HepG2 (cell line): Measurements from ENCODE around the gene MAP2K1. TPM values are rescaled to one million over a fixed set of nuclear protein-coding genes. Genes with fewer than 3 reads are reported as not detected.
A peak's percentile ranks its signal among the peaks of the same experiment; 100 is the strongest.

Experiments
- ARID2 ChIP-seq: sonication (generic); formaldehyde crosslinking; IDR thresholded peaks from 2 replicates; pipeline ENCODE4 v1.8.1; 2022; ENCODE audit warnings: mild to moderate bottlenecking, missing genetic modification reagents, borderline replicate concordance
- BCL6 ChIP-seq: IDR thresholded peaks from 2 replicates; pipeline ENCODE4 v1.6.1; 2016; ENCODE audit warnings: missing genetic modification reagents, missing compliant biosample characterization
- ELF1 ChIP-seq: sonication (generic); formaldehyde crosslinking; IDR thresholded peaks from 2 replicates; pipeline ENCODE4 v1.4.0; 2020; ENCODE audit warnings: missing genetic modification reagents
- HOXA9 ChIP-seq: sonication (generic); formaldehyde crosslinking; IDR thresholded peaks from 2 replicates; pipeline ENCODE4 v1.8.1; 2022; ENCODE audit warnings: missing genetic modification reagents, mild to moderate bottlenecking, moderate library complexity, borderline replicate concordance
- MIER2 ChIP-seq: IDR thresholded peaks from 2 replicates; pipeline ENCODE4 v1.6.1; 2016; ENCODE audit warnings: missing biosample characterization, missing genetic modification reagents
- NONO ChIP-seq, 2 experiments: fragments of 450-650 bp in 1 of 2; sonication (generic) in 1 of 2; formaldehyde crosslinking in 1 of 2; IDR thresholded peaks in 1 of 2; conservative IDR thresholded peaks in 1 of 2; 2 replicates each; pipeline versions ENCODE4 v1.6.1 to v1.8.0; 2017 to 2022; ENCODE audit warnings: mild to moderate bottlenecking in 1 of 2, missing genetic modification reagents in 1 of 2, moderate library complexity in 1 of 2
- RARA ChIP-seq: IDR thresholded peaks from 2 replicates; pipeline ENCODE4 v1.6.1; 2016; ENCODE audit warnings: missing genetic modification reagents, missing compliant biosample characterization
- ZNF142 ChIP-seq: sonication (generic); formaldehyde crosslinking; IDR thresholded peaks from 2 replicates; pipeline ENCODE4 v1.4.0; 2020; ENCODE audit warnings: missing genetic modification reagents
- ZNF160 ChIP-seq: sonication (generic); formaldehyde crosslinking; IDR thresholded peaks from 2 replicates; pipeline ENCODE4 v1.8.0; 2022; ENCODE audit warnings: mild to moderate bottlenecking, inconsistent platforms, missing genetic modification reagents
- ZNF235 ChIP-seq: sonication (generic); formaldehyde crosslinking; IDR thresholded peaks from 2 replicates; pipeline ENCODE4 v1.8.1; 2023; ENCODE audit warnings: mild to moderate bottlenecking, missing genetic modification reagents, borderline replicate concordance
- ZNF432 ChIP-seq: sonication (generic); formaldehyde crosslinking; IDR thresholded peaks from 2 replicates; pipeline ENCODE4 v1.5.0; 2020; ENCODE audit warnings: missing genetic modification reagents, mild to moderate bottlenecking, borderline replicate concordance
- ZNF839 ChIP-seq: sonication (generic); formaldehyde crosslinking; IDR thresholded peaks from 2 replicates; pipeline ENCODE4 v1.4.0; 2020; ENCODE audit warnings: missing genetic modification reagents, mild to moderate bottlenecking, borderline replicate concordance
- polyA plus RNA-seq, 8 experiments: library from polyadenylated mRNA; depleted of rRNA in 3 of 8; stranded (reverse) in 7 of 8; unstranded in 1 of 8; fragments of >200 nt; fragmentation: Illumina TruSeq in 4 of 8; extraction: Trizol in 4 of 8; gene quantifications; 2 replicates each; pipeline versions ENCODE4 v1.2.1 to v1.2.3, GENCODE V29; 2011 to 2016; ENCODE audit warnings: low read depth in 4 of 8, missing spikeins in 1 of 8, mixed read lengths in 1 of 8; ENCODE audit not compliant: insufficient read depth in 1 of 8
- total RNA-seq, 5 experiments: library from RNA; depleted of rRNA; stranded (reverse); fragments of >200 nt; fragmentation: Illumina TruSeq; extraction: Trizol; gene quantifications; 2 replicates each; pipeline ENCODE4 v1.2.3, GENCODE V29; 2016; ENCODE audit warnings: low read depth in 1 of 5
- TF ChIP-seq, protein P1 (sequence below): sonication (generic); formaldehyde crosslinking; IDR thresholded peaks from 2 replicates; pipeline ENCODE4 v1.5.1; 2020; ENCODE audit warnings: mild to moderate bottlenecking, missing genetic modification reagents, borderline replicate concordance

Gene MAP2K1
- total and polyA plus RNA-seq, 2 of the 13 experiments (the other 11 are each of a cell fraction or from before 2014, with no cell fraction given): 24.1 to 49.2 TPM

DNA sequence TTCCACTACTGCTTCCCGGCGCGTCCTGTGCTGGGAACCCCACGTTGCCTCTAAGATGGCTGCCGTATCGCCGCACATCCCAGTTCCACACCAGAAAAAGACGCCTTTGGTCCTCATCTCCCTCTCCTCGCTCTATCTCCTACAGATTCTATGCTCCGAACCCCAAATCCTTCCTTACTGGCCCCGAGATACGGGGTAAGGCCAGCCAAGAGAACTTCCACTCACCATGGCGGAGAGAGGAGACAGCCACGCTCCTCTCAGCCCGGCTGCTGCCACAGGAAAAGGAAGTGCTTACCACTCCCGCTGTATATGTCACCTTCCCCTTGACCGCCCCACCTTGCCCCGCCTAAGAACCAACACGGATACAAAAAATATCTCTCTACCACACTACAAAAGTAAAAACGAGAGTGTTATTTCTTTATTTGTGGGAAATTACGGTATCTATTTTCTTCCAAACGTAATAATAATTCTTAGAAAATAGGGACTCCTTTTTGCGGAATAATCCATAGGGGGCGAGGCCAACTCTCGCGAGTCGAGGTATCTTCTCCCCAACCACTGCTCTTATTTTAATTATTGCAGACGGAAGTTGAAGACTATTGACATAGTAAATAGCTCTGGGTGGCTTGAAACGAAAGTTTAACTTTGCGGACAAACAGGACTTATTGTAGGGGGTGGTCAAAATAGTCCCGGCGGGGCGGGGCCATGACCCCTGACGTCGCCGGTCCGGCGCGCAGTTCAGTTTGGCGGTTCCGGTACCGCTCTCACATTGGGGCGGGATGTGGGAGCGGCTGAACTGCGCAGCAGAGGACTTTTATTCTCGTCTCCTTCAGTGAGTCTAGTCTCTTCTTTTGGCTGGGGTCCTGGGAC lies 118.1 kb downstream of the MAP2K1 start, which contains the start of the genes RPL4 and ZWILCH (continued):
- TF ChIP-seq ZNF142 (CRISPR knock-in tag) (peak; percentile 48; the same call in 1 of the 2 replicates), BCL6 (CRISPR knock-in tag) (0 out of 2 replicates have a peak, but pooled peaks have one; percentile 10), ZNF235 (CRISPR knock-in tag) (no peak), ZNF839 (CRISPR knock-in tag) (no peak), NONO (IDR thresholded peaks at IDR 0.05) (no peak), NONO (CRISPR knock-in tag; conservative IDR thresholded peaks at IDR 0.05) (peak; percentile 68), ZNF160 (CRISPR knock-in tag) (0 out of 2 replicates have a peak, but pooled peaks have one; percentile 40), ARID2 (CRISPR knock-in tag) (no peak), RARA (CRISPR knock-in tag) (peak; percentile 27; the same call in 1 of the 2 replicates), ELF1 (CRISPR knock-in tag) (peak; percentile 44; the same call in 1 of the 2 replicates), ZNF432 (CRISPR knock-in tag) (0 out of 2 replicates have a peak, but pooled peaks have one; percentile 42), MIER2 (CRISPR knock-in tag) (no peak), HOXA9 (CRISPR knock-in tag) (peak; percentile 53; the same call in 1 of the 2 replicates)
- TF ChIP-seq, protein P1, sequence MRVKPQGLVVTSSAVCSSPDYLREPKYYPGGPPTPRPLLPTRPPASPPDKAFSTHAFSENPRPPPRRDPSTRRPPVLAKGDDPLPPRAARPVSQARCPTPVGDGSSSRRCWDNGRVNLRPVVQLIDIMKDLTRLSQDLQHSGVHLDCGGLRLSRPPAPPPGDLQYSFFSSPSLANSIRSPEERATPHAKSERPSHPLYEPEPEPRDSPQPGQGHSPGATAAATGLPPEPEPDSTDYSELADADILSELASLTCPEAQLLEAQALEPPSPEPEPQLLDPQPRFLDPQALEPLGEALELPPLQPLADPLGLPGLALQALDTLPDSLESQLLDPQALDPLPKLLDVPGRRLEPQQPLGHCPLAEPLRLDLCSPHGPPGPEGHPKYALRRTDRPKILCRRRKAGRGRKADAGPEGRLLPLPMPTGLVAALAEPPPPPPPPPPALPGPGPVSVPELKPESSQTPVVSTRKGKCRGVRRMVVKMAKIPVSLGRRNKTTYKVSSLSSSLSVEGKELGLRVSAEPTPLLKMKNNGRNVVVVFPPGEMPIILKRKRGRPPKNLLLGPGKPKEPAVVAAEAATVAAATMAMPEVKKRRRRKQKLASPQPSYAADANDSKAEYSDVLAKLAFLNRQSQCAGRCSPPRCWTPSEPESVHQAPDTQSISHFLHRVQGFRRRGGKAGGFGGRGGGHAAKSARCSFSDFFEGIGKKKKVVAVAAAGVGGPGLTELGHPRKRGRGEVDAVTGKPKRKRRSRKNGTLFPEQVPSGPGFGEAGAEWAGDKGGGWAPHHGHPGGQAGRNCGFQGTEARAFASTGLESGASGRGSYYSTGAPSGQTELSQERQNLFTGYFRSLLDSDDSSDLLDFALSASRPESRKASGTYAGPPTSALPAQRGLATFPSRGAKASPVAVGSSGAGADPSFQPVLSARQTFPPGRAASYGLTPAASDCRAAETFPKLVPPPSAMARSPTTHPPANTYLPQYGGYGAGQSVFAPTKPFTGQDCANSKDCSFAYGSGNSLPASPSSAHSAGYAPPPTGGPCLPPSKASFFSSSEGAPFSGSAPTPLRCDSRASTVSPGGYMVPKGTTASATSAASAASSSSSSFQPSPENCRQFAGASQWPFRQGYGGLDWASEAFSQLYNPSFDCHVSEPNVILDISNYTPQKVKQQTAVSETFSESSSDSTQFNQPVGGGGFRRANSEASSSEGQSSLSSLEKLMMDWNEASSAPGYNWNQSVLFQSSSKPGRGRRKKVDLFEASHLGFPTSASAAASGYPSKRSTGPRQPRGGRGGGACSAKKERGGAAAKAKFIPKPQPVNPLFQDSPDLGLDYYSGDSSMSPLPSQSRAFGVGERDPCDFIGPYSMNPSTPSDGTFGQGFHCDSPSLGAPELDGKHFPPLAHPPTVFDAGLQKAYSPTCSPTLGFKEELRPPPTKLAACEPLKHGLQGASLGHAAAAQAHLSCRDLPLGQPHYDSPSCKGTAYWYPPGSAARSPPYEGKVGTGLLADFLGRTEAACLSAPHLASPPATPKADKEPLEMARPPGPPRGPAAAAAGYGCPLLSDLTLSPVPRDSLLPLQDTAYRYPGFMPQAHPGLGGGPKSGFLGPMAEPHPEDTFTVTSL (CRISPR knock-in tag): peak; percentile 64; the same call in 1 of the 2 replicates
